Activated CD4-positive, alpha-beta T cell treated with anti-CD3 and anti-CD28 coated beads for 4 hours (primary cell): Measurements from ENCODE around the gene FSD1L.

Experiments
- DNase-seq, 2 donors: peaks; one replicate each; pipeline ENCODE4 v3.0.0-alpha.2; 2020

The FSD1L gene

GRCh38 chr9:105447814-105448812 is at the start of gene FSD1L:
TSS of gene FSD1L (plus strand) at chr9:105448034. CDS start at chr9:105448221, 187 bp downstream.
- peak; percentile 68 to 77 for DNase-seq

GRCh38 chr9:105399117-105399516 is 48.7 kb upstream of the FSD1L start:
- no peak for DNase-seq

- DNase-seq: no peak
Observed at GRCh38 chr9:105401651-105402050, 46.2 kb upstream of the FSD1L start.

- no peak for DNase-seq
Observed at GRCh38 chr9:105403552-105404248, 44.1 kb upstream of the FSD1L start.

- DNase-seq: peak; percentile 28 to 32
Observed at GRCh38 chr9:105405514-105406131, 42.2 kb upstream of the FSD1L start.

- no peak for DNase-seq
Observed at GRCh38 chr9:105406369-105406768, 41.5 kb upstream of the FSD1L start.

- no peak for DNase-seq
Observed at GRCh38 chr9:105413525-105413924, 34.3 kb upstream of the FSD1L start.

- peak; percentile 49 to 68 for DNase-seq
Observed at GRCh38 chr9:105414947-105415661, 32.7 kb upstream of the FSD1L start.

- DNase-seq: no peak
Observed at GRCh38 chr9:105415662-105415980, 32.2 kb upstream of the FSD1L start.

- DNase-seq: no peak
Observed at GRCh38 chr9:105416840-105417239, 31.0 kb upstream of the FSD1L start.

- DNase-seq: no peak
Observed at GRCh38 chr9:105418588-105419500, 29.0 kb upstream of the FSD1L start.

- DNase-seq: no peak
Observed at GRCh38 chr9:105419816-105420597, 27.8 kb upstream of the FSD1L start.

- DNase-seq: no peak
Observed at GRCh38 chr9:105421154-105421553, 26.7 kb upstream of the FSD1L start.

- DNase-seq: no peak
Observed at GRCh38 chr9:105421864-105422263, 26.0 kb upstream of the FSD1L start.

GRCh38 chr9:105425816-105426433 is 21.9 kb upstream of the FSD1L start:
- no peak for DNase-seq

- no peak for DNase-seq
Observed at GRCh38 chr9:105426657-105427056, 21.2 kb upstream of the FSD1L start.

GRCh38 chr9:105431424-105432246 is 16.2 kb upstream of the FSD1L start:
- no peak for DNase-seq

GRCh38 chr9:105432247-105432842 is 15.5 kb upstream of the FSD1L start:
- no peak for DNase-seq

- no peak for DNase-seq
Observed at GRCh38 chr9:105435453-105435852, 12.4 kb upstream of the FSD1L start.
